Breast epithelium (tissue), 4 donors: ENCODE measurements around the gene SLC2A4. TPM values are rescaled to one million over a fixed set of nuclear protein-coding genes. Genes with fewer than 3 reads are reported as not detected.
A peak's percentile ranks its signal among the peaks of the same experiment; 100 is the strongest.

Experiments used
- DNase-seq, 2 donors: peaks; one replicate each; pipeline ENCODE4 v3.0.0-alpha.2; 2019; ENCODE audit warnings: low spot score in 2 of 2
- H3K27ac ChIP-seq, 2 donors: fragments of 200-600 bp; sonication (generic) in 1 of 2; one replicate each; pipeline ENCODE4 v1.5.1; 2016 to 2019; ENCODE audit warnings: mild to moderate bottlenecking in 1 of 2
- H3K27me3 ChIP-seq, 2 donors: fragments of 200-600 bp; sonication (generic) in 1 of 2; one replicate each; pipeline versions ENCODE4 v1.5.1 to v1.6.0; 2017 to 2019; ENCODE audit warnings: control low read depth in 1 of 2, mild to moderate bottlenecking in 1 of 2
- H3K36me3 ChIP-seq: fragments of 200-600 bp; one replicate; pipeline ENCODE4 v1.5.1; 2019
- H3K4me1 ChIP-seq, 2 donors: fragments of 200-600 bp; sonication (generic); one replicate each; pipeline ENCODE4 v1.5.1; 2016 to 2019; ENCODE audit warnings: control low read depth in 1 of 2
- H3K4me3 ChIP-seq, 3 donors: fragments of 200-600 bp; sonication (generic); 1 replicate in 2 of 3; 2 replicates in 1 of 3; pipeline ENCODE4 v1.5.1; 2016 to 2019; ENCODE audit warnings: mild to moderate bottlenecking in 3 of 3, moderate library complexity in 2 of 3
- H3K9me3 ChIP-seq, 2 donors: fragments of 200-600 bp; sonication (generic) in 1 of 2; one replicate each; pipeline ENCODE4 v1.5.1; 2016 to 2019; ENCODE audit warnings: control low read depth in 1 of 2
- CTCF ChIP-seq, 3 donors: fragments of 450-650 bp; IDR thresholded peaks; one replicate each; pipeline ENCODE4 v1.5.1; 2016 to 2017; ENCODE audit warnings: antibody characterized with exemption in 3 of 3, mild to moderate bottlenecking in 3 of 3, moderate library complexity in 3 of 3
- POLR2A ChIP-seq: fragments of 450-650 bp; IDR thresholded peaks from one replicate; pipeline ENCODE4 v1.6.1; 2016; ENCODE audit warnings: antibody characterized with exemption, mild to moderate bottlenecking, moderate library complexity
- POLR2AphosphoS5 ChIP-seq, 3 donors: sonication (generic); formaldehyde crosslinking; IDR thresholded peaks; one replicate each; pipeline ENCODE4 v1.6.1; 2017; ENCODE audit warnings: antibody characterized with exemption in 3 of 3
- intact Hi-C: fragments of 100-400 bp; cut with DNase I; formaldehyde crosslinking; loops from one replicate; pipeline ENCODE4 v1.15.1; 2023; ENCODE audit warnings: low total_unique reads
- total RNA-seq, 3 donors: library from RNA; depleted of rRNA; stranded (reverse); fragments of >200 nt; gene quantifications; one replicate each; pipeline ENCODE4 v1.1.0, GENCODE V29; 2016

Gene SLC2A4
- total RNA-seq, 3 donors from 2014 or later, result 2.6 to 32.5 (median 3.5) TPM

GRCh38 chr17:7252176-7253043 is 29.1 kb upstream of the SLC2A4 start, which contains the start of gene ELP5:
ELP5 (plus strand) TSS chr17:7252215; CDS start chr17:7252551, 336 bp downstream.
- H3K36me3 ChIP-seq, result no peaks in the 10 kb centered on the region
- H3K9me3 ChIP-seq, result no peaks in the 10 kb centered on the region
- DNase-seq, result peak; percentile 92 to 94
- H3K27ac ChIP-seq, result peak within 1 kb of the TSS; percentile 100
- intact Hi-C loops, result no loop called here
- H3K4me3 ChIP-seq, result peak within 1 kb of the TSS; percentile 84 to 93 (median 87)
- TF ChIP-seq POLR2A (peak; percentile 25), POLR2AphosphoS5 (IDR thresholded peaks at IDR 0.05) (peak; percentile 86 to 90 (median 87)), CTCF (IDR thresholded peaks at IDR 0.05) (peak; percentile 7 to 44 (median 34))
- H3K4me1 ChIP-seq, result peaks cover 3 to 28% of the 10 kb centered on the region in 2 donors
- no peaks in the 10 kb centered on the region for H3K27me3 ChIP-seq

- no peak for DNase-seq
- peaks cover 3 to 28% of the 10 kb centered on the region in 2 donors for H3K4me1 ChIP-seq
- no peaks in the 10 kb centered on the region for H3K9me3 ChIP-seq
- no peaks in the 10 kb centered on the region for H3K36me3 ChIP-seq
- H3K27me3 ChIP-seq, result no peaks in the 10 kb centered on the region
- intact Hi-C loops, result no loop called here
- TF ChIP-seq CTCF (IDR thresholded peaks at IDR 0.05) (no peak), POLR2AphosphoS5 (IDR thresholded peaks at IDR 0.05) (no peak), POLR2A (no peak)
- peak overlapping the region; percentile 100 for H3K27ac ChIP-seq
- peak overlapping the region; percentile 84 to 93 (median 87) for H3K4me3 ChIP-seq
Measured at GRCh38 chr17:7253082-7253481, 28.4 kb upstream of the SLC2A4 start.

GRCh38 chr17:7254511-7254910 is 27.0 kb upstream of the SLC2A4 start:
- Histone ChIP-seq H3K36me3 (no peaks in the 10 kb centered on the region), H3K4me1 (peaks cover 0 to 20% of the 10 kb centered on the region in 2 donors), H3K27ac (no peak overlapping the region), H3K4me3 (no peak overlapping the region), H3K9me3 (no peaks in the 10 kb centered on the region), H3K27me3 (no peaks in the 10 kb centered on the region)
- DNase-seq, result no peak
- no peak for TF ChIP-seq POLR2AphosphoS5 (IDR thresholded peaks at IDR 0.05)
- no peak for TF ChIP-seq CTCF (IDR thresholded peaks at IDR 0.05)
- TF ChIP-seq POLR2A, result no peak
- intact Hi-C loops, result no loop called here

- Histone ChIP-seq H3K9me3 (no peaks in the 10 kb centered on the region), H3K27ac (no peak overlapping the region), H3K36me3 (no peaks in the 10 kb centered on the region), H3K4me3 (no peak overlapping the region), H3K27me3 (peaks cover 0 to 3% of the 10 kb centered on the region in 2 donors), H3K4me1 (peaks cover 6 to 9% of the 10 kb centered on the region in 2 donors)
- intact Hi-C loops, result no loop called here
- TF ChIP-seq POLR2AphosphoS5 (IDR thresholded peaks at IDR 0.05), result no peak
- TF ChIP-seq POLR2A, result no peak
- TF ChIP-seq CTCF (IDR thresholded peaks at IDR 0.05), result no peak
- no peak for DNase-seq
Measured at GRCh38 chr17:7256766-7257456, 24.6 kb upstream of the SLC2A4 start.
